ENCODE results near the gene SRBD1.

Gene SRBD1

DNA sequence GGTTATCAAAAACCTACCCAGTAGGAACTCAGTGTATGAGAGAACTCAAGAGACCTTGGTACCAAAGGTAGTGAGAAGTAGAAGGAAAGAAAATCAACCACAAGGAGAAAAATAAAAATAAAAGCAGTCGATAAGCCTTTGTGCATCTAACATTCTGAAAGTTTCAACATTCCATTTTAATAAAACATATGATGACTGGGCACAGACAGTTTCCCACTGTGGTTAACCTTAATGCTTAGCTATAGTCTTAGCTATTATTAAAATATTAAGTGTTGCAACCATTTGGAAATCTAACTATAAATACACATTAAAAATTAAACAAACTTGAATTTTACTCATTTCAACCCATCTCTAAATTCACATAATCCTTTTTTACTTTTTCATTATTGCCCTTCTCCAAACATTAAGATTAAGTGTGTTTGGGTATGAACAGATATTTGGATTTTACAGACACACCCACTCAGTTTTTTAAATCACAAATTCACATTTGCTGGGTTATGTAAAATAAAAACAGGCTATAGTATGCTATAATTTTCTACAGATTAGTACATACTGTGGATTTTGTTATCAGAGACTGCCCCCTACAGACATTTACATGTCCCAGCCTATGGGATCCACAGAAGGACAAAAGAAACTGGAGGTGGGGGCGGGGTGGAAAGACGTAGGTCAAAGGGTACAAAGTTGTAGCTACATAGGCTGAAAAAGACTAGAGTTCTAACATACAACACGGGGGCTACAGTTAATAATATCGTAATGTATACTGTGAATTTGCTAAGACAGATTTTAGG is 32.8 kb downstream of the SRBD1 start:
- Histone ChIP-seq H3K4me1 (ENCODE audit: low read length) (no peaks in the 10 kb centered on the region), H3K4me3 (ENCODE audit: low read length) (no peak overlapping the region), H3K27ac (ENCODE audit: low read length) (no peak overlapping the region), H3K9me3 (ENCODE audit: insufficient read depth, low read length) (no peaks in the 10 kb centered on the region), H3K36me3 (replicated peaks; ENCODE audit: low read depth, low read length) (peaks cover 6% of the 10 kb centered on the region), H2AFZ (ENCODE audit: low read depth, low read length) (no peak overlapping the region), H3K9ac (ENCODE audit: low read length) (no peak overlapping the region), H3K79me2 (ENCODE audit: low read length) (no peaks in the 10 kb centered on the region), H3K4me2 (ENCODE audit: low read length) (no peak overlapping the region), H4K20me1 (ENCODE audit: insufficient read depth, low read length) (no peaks in the 10 kb centered on the region), H3K27me3 (ENCODE audit: low read depth, low read length) (no peaks in the 10 kb centered on the region)
- no peak for TF ChIP-seq EZH2phosphoT487 (IDR thresholded peaks at IDR 0.05; ENCODE audit: low read depth)
- TF ChIP-seq, protein P1, sequence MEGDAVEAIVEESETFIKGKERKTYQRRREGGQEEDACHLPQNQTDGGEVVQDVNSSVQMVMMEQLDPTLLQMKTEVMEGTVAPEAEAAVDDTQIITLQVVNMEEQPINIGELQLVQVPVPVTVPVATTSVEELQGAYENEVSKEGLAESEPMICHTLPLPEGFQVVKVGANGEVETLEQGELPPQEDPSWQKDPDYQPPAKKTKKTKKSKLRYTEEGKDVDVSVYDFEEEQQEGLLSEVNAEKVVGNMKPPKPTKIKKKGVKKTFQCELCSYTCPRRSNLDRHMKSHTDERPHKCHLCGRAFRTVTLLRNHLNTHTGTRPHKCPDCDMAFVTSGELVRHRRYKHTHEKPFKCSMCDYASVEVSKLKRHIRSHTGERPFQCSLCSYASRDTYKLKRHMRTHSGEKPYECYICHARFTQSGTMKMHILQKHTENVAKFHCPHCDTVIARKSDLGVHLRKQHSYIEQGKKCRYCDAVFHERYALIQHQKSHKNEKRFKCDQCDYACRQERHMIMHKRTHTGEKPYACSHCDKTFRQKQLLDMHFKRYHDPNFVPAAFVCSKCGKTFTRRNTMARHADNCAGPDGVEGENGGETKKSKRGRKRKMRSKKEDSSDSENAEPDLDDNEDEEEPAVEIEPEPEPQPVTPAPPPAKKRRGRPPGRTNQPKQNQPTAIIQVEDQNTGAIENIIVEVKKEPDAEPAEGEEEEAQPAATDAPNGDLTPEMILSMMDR (IDR thresholded peaks at IDR 0.05; ENCODE audit: low read depth, low read length), result peak; percentile 52

DNA sequence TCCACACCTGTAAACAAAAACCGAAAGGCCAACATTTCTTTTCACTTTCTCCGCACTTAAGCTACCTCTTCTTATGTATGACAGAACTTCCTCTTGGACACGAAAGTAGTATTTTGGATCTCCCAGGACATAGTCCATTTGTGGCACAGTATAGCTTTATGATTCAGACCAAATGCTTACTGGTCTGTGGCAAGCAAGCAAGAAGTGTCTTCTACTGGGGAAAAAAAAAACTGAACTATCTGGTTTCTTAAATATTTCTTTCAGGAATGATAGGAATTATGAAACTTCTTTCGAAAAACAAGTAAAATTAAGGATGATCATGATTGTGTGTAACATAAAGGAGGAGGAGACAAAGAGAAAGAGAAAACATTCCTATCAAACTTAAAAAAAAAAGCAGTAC is 33.6 kb downstream of the SRBD1 start:
- Histone ChIP-seq H4K20me1 (ENCODE audit: insufficient read depth, low read length) (no peaks in the 10 kb centered on the region), H2AFZ (ENCODE audit: low read depth, low read length) (no peak overlapping the region), H3K4me3 (ENCODE audit: low read length) (no peak overlapping the region), H3K4me1 (ENCODE audit: low read length) (no peaks in the 10 kb centered on the region), H3K27ac (ENCODE audit: low read length) (no peak overlapping the region), H3K9me3 (ENCODE audit: insufficient read depth, low read length) (no peaks in the 10 kb centered on the region), H3K9ac (ENCODE audit: low read length) (no peak overlapping the region), H3K4me2 (ENCODE audit: low read length) (no peak overlapping the region), H3K79me2 (ENCODE audit: low read length) (no peaks in the 10 kb centered on the region), H3K27me3 (ENCODE audit: low read depth, low read length) (no peaks in the 10 kb centered on the region), H3K36me3 (replicated peaks; ENCODE audit: low read depth, low read length) (peaks cover 7% of the 10 kb centered on the region)
- no peak for TF ChIP-seq EZH2phosphoT487 (IDR thresholded peaks at IDR 0.05; ENCODE audit: low read depth)

GRCh38 chr2:45575881-45576280 is 35.2 kb downstream of the SRBD1 start:
- Histone ChIP-seq H3K27me3 (ENCODE audit: low read depth, low read length) (no peaks in the 10 kb centered on the region), H3K79me2 (ENCODE audit: low read length) (no peaks in the 10 kb centered on the region), H3K27ac (ENCODE audit: low read length) (no peak overlapping the region), H3K9ac (ENCODE audit: low read length) (no peak overlapping the region), H3K36me3 (replicated peaks; ENCODE audit: low read depth, low read length) (peaks cover 10% of the 10 kb centered on the region), H3K4me2 (ENCODE audit: low read length) (no peak overlapping the region), H3K9me3 (ENCODE audit: insufficient read depth, low read length) (no peaks in the 10 kb centered on the region), H4K20me1 (ENCODE audit: insufficient read depth, low read length) (no peaks in the 10 kb centered on the region), H3K4me3 (ENCODE audit: low read length) (no peak overlapping the region), H2AFZ (ENCODE audit: low read depth, low read length) (no peak overlapping the region), H3K4me1 (ENCODE audit: low read length) (no peaks in the 10 kb centered on the region)
- no peak for TF ChIP-seq EZH2phosphoT487 (IDR thresholded peaks at IDR 0.05; ENCODE audit: low read depth)
- TF ChIP-seq, protein P1 (IDR thresholded peaks at IDR 0.05; ENCODE audit: low read depth, low read length), result no peak

DNA sequence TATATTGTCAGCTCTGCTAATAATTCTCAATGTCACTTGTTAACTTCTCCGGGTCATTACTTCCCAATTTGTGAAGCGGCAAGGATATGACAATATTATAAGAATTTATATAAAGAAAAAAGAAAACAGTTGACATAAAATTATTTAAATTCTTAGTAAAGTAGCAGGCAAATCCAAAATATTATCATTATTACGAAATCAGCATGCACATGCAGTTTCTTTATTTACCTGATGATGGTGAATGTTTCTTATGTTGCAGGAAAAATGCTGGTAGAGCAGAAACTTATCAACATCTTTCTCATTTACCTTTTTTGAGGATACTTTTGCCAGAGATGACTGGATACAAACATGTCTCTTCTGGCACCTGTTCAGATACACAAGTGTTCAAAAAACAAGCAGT is 38.1 kb downstream of the SRBD1 start:
- H3K79me2 ChIP-seq (ENCODE audit: low read length), result no peaks in the 10 kb centered on the region; the same call in 1 of the 2 replicates
- H3K27me3 ChIP-seq (ENCODE audit: low read depth, low read length), result no peaks in the 10 kb centered on the region
- H2AFZ ChIP-seq (ENCODE audit: low read depth, low read length), result no peak overlapping the region
- peaks cover 7% of the 10 kb centered on the region for H3K4me1 ChIP-seq (ENCODE audit: low read length)
- peaks cover 10% of the 10 kb centered on the region for H3K36me3 ChIP-seq (replicated peaks; ENCODE audit: low read depth, low read length)
- no peak overlapping the region for H3K9ac ChIP-seq (ENCODE audit: low read length)
- H3K4me2 ChIP-seq (ENCODE audit: low read length), result no peak overlapping the region
- TF ChIP-seq EZH2phosphoT487 (IDR thresholded peaks at IDR 0.05; ENCODE audit: low read depth), result no peak
- TF ChIP-seq, protein P1 (IDR thresholded peaks at IDR 0.05; ENCODE audit: low read depth, low read length), result no peak
- no peaks in the 10 kb centered on the region for H4K20me1 ChIP-seq (ENCODE audit: insufficient read depth, low read length)
- no peak overlapping the region for H3K27ac ChIP-seq (ENCODE audit: low read length)
- H3K9me3 ChIP-seq (ENCODE audit: insufficient read depth, low read length), result no peaks in the 10 kb centered on the region
- H3K4me3 ChIP-seq (ENCODE audit: low read length), result no peak overlapping the region

Data from OCI-LY3 (cell line).